HUES6 (cell line): ENCODE measurements around the gene AGAP3.

Experiments used
- H3K27ac ChIP-seq: 2 replicates; pipeline ENCODE4 v1.7.0; 2013; ENCODE audit warnings: low read depth, mild to moderate bottlenecking, low read length, inconsistent platforms
- H3K27me3 ChIP-seq: 2 replicates; pipeline ENCODE4 v1.6.1; 2013; ENCODE audit warnings: low read length; ENCODE audit not compliant: control insufficient read depth, insufficient read depth
- H3K36me3 ChIP-seq: 2 replicates; pipeline ENCODE4 v1.6.1; 2013; ENCODE audit warnings: low read length; ENCODE audit not compliant: control insufficient read depth, insufficient read depth
- H3K4me1 ChIP-seq: 2 replicates; pipeline ENCODE4 v1.6.1; 2013; ENCODE audit warnings: low read length; ENCODE audit not compliant: control insufficient read depth, insufficient read depth
- H3K4me3 ChIP-seq: 2 replicates; pipeline ENCODE4 v1.5.1; 2013; ENCODE audit warnings: low read depth, low read length
- H3K9ac ChIP-seq: one replicate; pipeline ENCODE4 v1.6.1; 2013; ENCODE audit warnings: mild to moderate bottlenecking, low read length
- H3K9me3 ChIP-seq: 2 replicates; pipeline ENCODE4 v1.6.1; 2013; ENCODE audit warnings: low read depth, low read length; ENCODE audit not compliant: control insufficient read depth, insufficient read depth

AGAP3 gene

DNA sequence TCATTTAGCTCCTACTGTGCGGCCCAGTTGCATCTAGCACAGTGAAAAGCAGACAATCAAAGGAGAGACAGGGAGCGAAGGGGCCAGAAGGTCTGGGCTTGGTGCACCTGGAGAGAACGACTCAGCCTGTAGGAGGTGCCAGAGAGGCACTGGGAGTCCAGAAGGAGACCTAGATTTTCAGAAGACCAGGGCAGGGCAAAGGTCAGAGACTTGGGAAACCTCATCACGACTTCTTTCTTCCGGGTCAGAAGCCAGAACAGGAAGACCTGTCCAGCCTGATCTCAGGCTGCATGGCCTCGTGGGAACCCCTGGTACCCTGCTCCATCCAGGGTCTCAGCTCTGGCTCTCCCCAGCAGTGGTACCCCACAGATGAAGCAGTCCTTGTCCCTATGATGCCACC is 5.2 kb downstream of the AGAP3 start:
- Histone ChIP-seq H3K9ac (no peak overlapping the region), H3K27me3 (peaks cover 24% of the 10 kb centered on the region), H3K27ac (no peak overlapping the region), H3K4me1 (peaks cover 24% of the 10 kb centered on the region), H3K9me3 (no peaks in the 10 kb centered on the region), H3K36me3 (no peaks in the 10 kb centered on the region), H3K4me3 (no peak overlapping the region)

DNA sequence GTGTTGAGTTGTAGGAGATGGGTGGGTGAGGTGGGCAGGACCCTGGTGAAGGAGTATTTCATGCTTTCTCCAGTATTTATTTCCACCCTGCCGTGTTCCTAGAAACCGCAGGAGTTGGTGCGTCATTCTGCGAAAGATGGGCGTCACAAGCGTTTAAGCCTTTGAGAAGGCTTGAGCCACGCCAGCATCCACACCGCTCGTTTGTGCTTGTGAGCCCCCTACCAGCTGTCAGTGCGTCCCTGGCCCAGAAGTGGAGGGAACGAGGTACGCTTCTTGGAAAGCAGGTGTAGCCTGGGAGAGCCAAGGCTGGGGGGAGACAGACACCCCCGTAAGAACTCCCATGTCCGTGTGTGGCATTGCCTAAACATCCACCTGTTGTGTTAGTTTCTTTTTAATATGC is 5.7 kb downstream of the AGAP3 start:
- Histone ChIP-seq H3K4me1 (peaks cover 24% of the 10 kb centered on the region), H3K4me3 (no peak overlapping the region), H3K27ac (no peak overlapping the region), H3K9ac (no peak overlapping the region), H3K36me3 (no peaks in the 10 kb centered on the region), H3K27me3 (peaks cover 24% of the 10 kb centered on the region), H3K9me3 (no peaks in the 10 kb centered on the region)

DNA sequence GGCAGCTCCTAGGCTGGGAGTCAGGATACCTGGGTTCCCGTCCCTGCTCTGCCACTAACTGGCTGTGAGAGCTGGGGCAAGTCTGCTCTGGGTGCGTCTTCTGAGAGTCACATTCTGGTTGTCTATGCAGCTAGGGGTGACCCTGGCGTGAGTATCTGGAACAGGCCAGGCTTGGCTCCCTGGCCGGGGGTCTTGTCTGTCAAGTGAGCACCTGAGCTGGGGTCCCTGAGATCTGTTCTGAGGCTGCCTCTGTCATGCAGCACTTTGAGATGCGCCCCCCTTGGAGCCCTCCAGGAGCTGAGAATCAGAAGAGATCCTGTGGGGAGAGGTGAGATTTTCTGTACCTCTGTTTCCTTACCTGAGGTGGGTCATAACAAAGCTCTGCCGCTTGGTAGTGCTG is 7.5 kb downstream of the AGAP3 start:
- Histone ChIP-seq H3K9me3 (no peaks in the 10 kb centered on the region), H3K27ac (no peak overlapping the region), H3K9ac (no peak overlapping the region), H3K4me3 (no peak overlapping the region), H3K27me3 (peaks cover 9% of the 10 kb centered on the region), H3K4me1 (peaks cover 12% of the 10 kb centered on the region), H3K36me3 (no peaks in the 10 kb centered on the region)

GRCh38 chr7:151094675-151095074 is 8.4 kb downstream of the AGAP3 start:
- Histone ChIP-seq H3K36me3 (no peaks in the 10 kb centered on the region), H3K9ac (no peak overlapping the region)

DNA sequence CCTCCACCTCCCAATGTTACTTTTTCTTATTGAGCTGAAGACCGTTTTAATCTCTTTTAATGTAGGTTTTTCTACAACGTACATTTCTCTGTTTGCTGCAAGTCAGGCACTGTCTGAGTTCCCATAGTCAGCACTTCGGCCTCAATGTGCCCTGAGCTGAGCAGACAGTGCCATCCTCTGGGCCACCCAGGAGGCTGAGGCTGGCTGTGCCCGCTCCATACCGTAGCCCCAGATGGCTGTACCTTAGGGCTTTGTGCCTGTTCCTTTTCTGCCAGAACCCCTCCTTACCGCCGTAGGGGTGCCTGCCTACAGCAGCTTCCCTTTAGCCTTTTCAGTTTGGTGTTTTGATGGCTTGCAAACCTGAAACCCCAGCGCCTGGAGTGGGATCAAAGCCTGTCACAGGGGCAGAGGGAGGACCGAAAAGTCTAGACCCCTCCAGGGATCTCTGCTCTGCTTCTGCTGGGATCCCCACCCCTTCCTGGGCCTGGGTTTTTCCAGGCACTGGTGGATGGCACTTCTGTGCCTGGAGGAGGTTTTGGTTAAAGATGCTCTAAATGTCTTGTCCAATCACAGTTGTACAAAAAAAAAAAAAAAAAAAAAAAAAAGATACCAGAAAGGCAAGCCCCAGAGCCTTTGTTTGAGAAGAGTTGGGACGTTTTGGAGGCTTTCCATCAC is 9.0 kb downstream of the AGAP3 start:
- no peak overlapping the region for H3K9ac ChIP-seq
- H3K27me3 ChIP-seq: no peaks in the 10 kb centered on the region
- H3K4me1 ChIP-seq: peaks cover 4% of the 10 kb centered on the region; the same call in 1 of the 2 replicates
- H3K36me3 ChIP-seq: no peaks in the 10 kb centered on the region
- H3K4me3 ChIP-seq: no peak overlapping the region
- H3K9me3 ChIP-seq: no peaks in the 10 kb centered on the region
- no peak overlapping the region for H3K27ac ChIP-seq

More at GRCh38 chr7:151094675-151095074, 8.4 kb downstream of the AGAP3 start:
- Histone ChIP-seq H3K4me1 (peaks cover 2% of the 10 kb centered on the region), H3K4me3 (no peak overlapping the region), H3K27me3 (peaks cover 2% of the 10 kb centered on the region; the same call in 1 of the 2 replicates), H3K9me3 (no peaks in the 10 kb centered on the region), H3K27ac (no peak overlapping the region)

DNA sequence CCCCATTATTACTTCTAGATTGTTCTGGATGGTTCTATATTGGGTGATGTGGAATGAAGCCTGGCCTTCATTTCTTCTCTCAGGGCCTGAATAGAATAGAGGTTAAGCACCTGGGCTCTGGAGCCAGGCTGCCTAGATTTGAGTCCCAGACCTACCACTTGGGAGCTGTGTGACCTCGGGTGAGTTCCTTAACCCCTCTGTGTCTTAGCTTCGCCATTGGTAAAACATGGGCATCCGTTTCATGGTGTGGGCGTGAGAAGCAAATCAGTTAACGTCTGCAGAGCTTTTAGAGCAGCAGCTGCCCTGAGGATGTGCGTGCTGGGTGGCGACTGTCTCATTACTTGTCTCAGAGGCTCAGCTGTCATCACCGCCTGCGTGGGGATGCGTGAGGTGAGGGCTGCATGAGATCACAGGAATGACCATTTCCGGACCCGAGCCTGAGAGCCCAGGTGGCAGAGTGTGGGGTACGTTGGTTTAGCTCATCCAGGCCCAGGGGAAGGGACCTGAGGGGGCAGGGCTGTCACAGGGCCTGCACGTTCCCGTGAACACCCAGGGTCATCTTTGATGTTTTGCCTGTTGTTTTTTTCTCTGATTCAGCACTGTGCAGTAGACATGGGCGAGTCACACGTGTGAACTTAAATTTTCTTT is 9.7 kb downstream of the AGAP3 start:
- Histone ChIP-seq H3K9me3 (no peaks in the 10 kb centered on the region), H3K27ac (no peak overlapping the region), H3K4me1 (peaks cover 6% of the 10 kb centered on the region; the same call in 1 of the 2 replicates), H3K27me3 (no peaks in the 10 kb centered on the region), H3K36me3 (no peaks in the 10 kb centered on the region), H3K9ac (no peak overlapping the region), H3K4me3 (no peak overlapping the region)

- H3K27ac ChIP-seq: no peak overlapping the region
- H3K4me1 ChIP-seq: peaks cover 30% of the 10 kb centered on the region
- no peaks in the 10 kb centered on the region for H3K9me3 ChIP-seq
- no peak overlapping the region for H3K9ac ChIP-seq
- H3K36me3 ChIP-seq: no peaks in the 10 kb centered on the region
- no peak overlapping the region for H3K4me3 ChIP-seq
- no peaks in the 10 kb centered on the region for H3K27me3 ChIP-seq
These were observed 13.4 kb downstream of the AGAP3 start for GRCh38 chr7:151099486-151100211.

- Histone ChIP-seq H3K36me3 (no peaks in the 10 kb centered on the region), H3K27me3 (no peaks in the 10 kb centered on the region), H3K9me3 (no peaks in the 10 kb centered on the region), H3K9ac (no peak overlapping the region), H3K4me3 (no peak overlapping the region), H3K27ac (no peak overlapping the region), H3K4me1 (peaks cover 35% of the 10 kb centered on the region)
These were observed 14.6 kb downstream of the AGAP3 start for GRCh38 chr7:151100921-151101320.

DNA sequence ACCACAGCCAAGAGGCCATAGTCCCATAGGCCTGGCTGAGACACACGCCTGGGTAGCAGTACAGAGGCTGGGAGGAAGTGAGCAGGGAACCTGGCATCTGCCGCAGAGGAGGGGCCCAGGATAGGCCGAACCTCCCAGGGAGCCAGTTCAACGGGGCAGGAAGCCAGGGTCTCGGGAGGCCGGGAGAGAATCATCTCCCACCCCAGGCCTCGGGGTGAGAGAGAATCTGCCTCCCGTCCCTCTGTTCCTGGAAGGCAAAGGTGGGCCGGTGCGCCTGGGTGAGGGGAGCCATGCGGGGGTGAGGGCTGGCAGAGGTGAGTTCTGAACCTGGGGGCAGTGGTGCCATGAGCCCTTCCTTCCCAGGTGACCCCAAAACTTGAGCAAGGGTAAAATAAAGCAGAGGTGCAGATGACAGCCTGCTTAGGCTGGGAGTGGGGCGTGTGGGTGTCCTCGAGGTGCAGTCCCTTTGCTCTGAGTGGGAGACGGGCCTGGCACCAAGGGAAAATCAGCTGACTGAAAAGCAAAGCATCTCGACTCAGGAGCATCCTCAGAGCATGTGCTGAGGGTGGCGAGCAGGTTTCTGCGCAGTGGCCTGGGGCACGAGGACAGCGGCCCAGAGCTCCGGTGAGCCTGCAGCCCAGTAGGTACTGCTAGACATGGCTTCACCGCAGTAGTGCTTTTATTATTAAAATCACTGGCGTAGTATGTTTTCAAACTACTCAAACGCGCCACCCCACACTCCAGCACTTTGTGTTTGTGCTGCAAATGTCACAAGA is 15.5 kb downstream of the AGAP3 start:
- H3K27ac ChIP-seq: no peak overlapping the region
- H3K4me3 ChIP-seq: no peak overlapping the region
- H3K9ac ChIP-seq: no peak overlapping the region
- no peaks in the 10 kb centered on the region for H3K9me3 ChIP-seq
- no peaks in the 10 kb centered on the region for H3K27me3 ChIP-seq
- H3K4me1 ChIP-seq: peaks cover 35% of the 10 kb centered on the region
- no peaks in the 10 kb centered on the region for H3K36me3 ChIP-seq

- no peaks in the 10 kb centered on the region for H3K36me3 ChIP-seq
- H3K9me3 ChIP-seq: no peaks in the 10 kb centered on the region
- no peaks in the 10 kb centered on the region for H3K27me3 ChIP-seq
- no peak overlapping the region for H3K9ac ChIP-seq
- H3K4me3 ChIP-seq: no peak overlapping the region
- H3K27ac ChIP-seq: no peak overlapping the region
- peaks cover 37% of the 10 kb centered on the region for H3K4me1 ChIP-seq
These were observed 16.7 kb downstream of the AGAP3 start for GRCh38 chr7:151102991-151103390.
